ENCODE measurements around the gene TCF4. TPM values are rescaled to one million over a fixed set of nuclear protein-coding genes. Genes with fewer than 3 reads are reported as not detected.

TCF4 gene
- total and polyA plus RNA-seq, 7 donors = 8.6 to 68.9 (median 36.8) TPM

DNA sequence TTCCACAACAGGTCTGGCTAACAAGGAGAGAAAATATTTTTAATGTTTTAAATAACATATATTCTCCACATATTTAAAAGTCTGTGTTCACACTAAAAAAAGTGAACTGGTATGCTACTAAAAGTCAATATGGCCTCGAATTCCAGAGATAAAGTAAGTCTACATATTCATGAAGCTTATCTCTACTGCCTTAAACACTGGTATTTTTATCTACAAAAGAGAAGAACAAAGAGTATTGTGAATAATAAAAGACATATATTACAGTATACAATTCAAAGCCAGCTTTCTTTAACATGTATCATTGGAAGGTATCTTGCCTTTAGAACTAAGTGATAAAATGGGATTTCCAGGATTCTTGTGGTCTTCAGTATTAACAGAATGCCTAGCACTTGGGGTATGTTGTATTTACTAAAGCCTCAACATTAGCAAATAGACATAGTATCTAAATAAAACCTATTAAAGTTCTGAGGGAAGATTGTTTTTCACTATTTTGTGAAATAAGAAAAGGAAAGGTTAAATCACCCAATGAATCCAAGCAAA is 325.9 kb downstream of the TCF4 start:
- 88 to 93% (median 88%) methylated on average over 1 of the region's 1 CpG for WGBS, 3 donors
- intact Hi-C loops (cut with DNase I) = no loop called here
- H3K36me3 ChIP-seq (ENCODE audit: insufficient read depth in 1 of 2, low read depth in 1 of 2) = peaks cover 2 to 64% of the 10 kb centered on the region in 2 donors

GRCh38 chr18:55261253-55261652 is 326.7 kb downstream of the TCF4 start:
- H3K9me3 ChIP-seq = no peaks in the 10 kb centered on the region
- intact Hi-C loops (cut with DNase I) = no loop called here
- H3K36me3 ChIP-seq (ENCODE audit: insufficient read depth in 1 of 2, low read depth in 1 of 2) = peaks cover 7 to 64% of the 10 kb centered on the region in 2 donors
- DNase-seq (no peak), ATAC-seq (no peak)
- no peak overlapping the region for H3K4me3 ChIP-seq
- peaks cover 19% of the 10 kb centered on the region for H3K4me1 ChIP-seq
- H3K27ac ChIP-seq = no peak overlapping the region
- no peaks in the 10 kb centered on the region for H3K27me3 ChIP-seq (ENCODE audit: insufficient read depth in 3 of 3, low read length in 2 of 3)
- TF ChIP-seq CTCF (IDR thresholded peaks at IDR 0.05) = no peak
- WGBS, 3 donors = 74 to 86% (median 86%) methylated on average over 4 of the region's 4 CpGs

More for the DNA sequence above, 325.9 kb downstream of the TCF4 start:
- Histone ChIP-seq H3K4me1 (peaks cover 23% of the 10 kb centered on the region), H3K27me3 (ENCODE audit: insufficient read depth in 3 of 3, low read length in 2 of 3) (no peaks in the 10 kb centered on the region), H3K4me3 (no peak overlapping the region), H3K9me3 (no peaks in the 10 kb centered on the region), H3K27ac (no peak overlapping the region)
- DNase-seq (no peak), ATAC-seq (no peak)
- TF ChIP-seq CTCF (IDR thresholded peaks at IDR 0.05) = no peak

GRCh38 chr18:55258088-55258487 is 329.9 kb downstream of the TCF4 start:
- 90 to 93% (median 93%) methylated on average over 4 of the region's 4 CpGs for WGBS, 3 donors
- Histone ChIP-seq H3K36me3 (ENCODE audit: insufficient read depth in 1 of 2, low read depth in 1 of 2) (peaks cover 7 to 78% of the 10 kb centered on the region in 2 donors), H3K4me1 (peaks cover 10% of the 10 kb centered on the region), H3K27ac (no peak overlapping the region), H3K9me3 (no peaks in the 10 kb centered on the region), H3K27me3 (ENCODE audit: insufficient read depth in 3 of 3, low read length in 2 of 3) (no peaks in the 10 kb centered on the region), H3K4me3 (no peak overlapping the region)
- TF ChIP-seq CTCF (IDR thresholded peaks at IDR 0.05) = no peak
- DNase-seq (no peak), ATAC-seq (no peak)
- intact Hi-C loops (cut with DNase I) = loop anchor here in 1 of 2 donors (10.0 kb wide), 1 partner anchor 327 kb away; the partner anchor contains the start of gene TCF4

- no peak overlapping the region for H3K4me3 ChIP-seq
- peaks cover 7 to 78% of the 10 kb centered on the region in 2 donors for H3K36me3 ChIP-seq (ENCODE audit: insufficient read depth in 1 of 2, low read depth in 1 of 2)
- H3K27me3 ChIP-seq (ENCODE audit: insufficient read depth in 3 of 3, low read length in 2 of 3) = no peaks in the 10 kb centered on the region
- peaks cover 22% of the 10 kb centered on the region for H3K4me1 ChIP-seq
- no peak for TF ChIP-seq CTCF (IDR thresholded peaks at IDR 0.05)
- H3K27ac ChIP-seq = no peak overlapping the region
- WGBS, 3 donors = 96 to 100% (median 100%) methylated on average over 1 of the region's 1 CpG
- ATAC-seq (no peak), DNase-seq (no peak)
- H3K9me3 ChIP-seq = no peaks in the 10 kb centered on the region
- intact Hi-C loops (cut with DNase I) = loop anchor here in 1 of 2 donors (10.0 kb wide), 1 partner anchor 328 kb away; the partner anchor contains the start of gene TCF4
Observed at GRCh38 chr18:55256929-55257289, 331.1 kb downstream of the TCF4 start.

Data from psoas muscle (tissue), 8 donors.